ENCODE data around the gene HELZ2. TPM values are rescaled to one million over a fixed set of nuclear protein-coding genes. Genes with fewer than 3 reads are reported as not detected.
"Not testable (repeated sequence)": the region's sequence is repeated elsewhere in the genome, so short reads cannot be mapped to it uniquely, and the experiment has no call there.

The HELZ2 gene
- total and polyA plus RNA-seq, 2 of the 4 experiments (the other 2 are of a cell fraction) = 4.7 to 10.6 TPM

DNA sequence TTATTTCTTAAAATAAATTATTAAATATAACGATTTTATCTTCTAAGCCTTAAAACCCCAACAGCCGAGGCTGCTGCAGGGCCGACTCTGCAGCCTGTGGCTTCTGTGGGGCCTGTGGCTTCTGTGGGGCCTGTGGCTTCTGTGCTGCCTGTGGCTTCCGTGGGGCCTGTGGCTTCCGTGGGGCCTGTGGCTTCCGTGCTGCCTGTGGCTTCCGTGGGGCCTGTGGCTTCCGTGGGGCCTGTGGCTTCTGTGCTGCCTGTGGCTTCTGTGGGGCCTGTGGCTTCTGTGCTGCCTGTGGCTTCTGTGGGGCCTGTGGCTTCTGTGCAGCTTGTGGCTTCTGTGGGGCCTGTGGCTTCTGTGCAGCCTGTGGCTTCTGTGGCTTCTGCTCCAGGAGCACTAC, 27.6 kb upstream of the HELZ2 start:
- H2AFZ ChIP-seq (replicated peaks; ENCODE audit: low read length, poor library complexity); H4K20me1 ChIP-seq (ENCODE audit: insufficient read depth, low read length); H3K4me3 ChIP-seq (ENCODE audit: insufficient read depth, low read depth, low read length); DNase-seq; H4K5ac ChIP-seq (ENCODE audit: low read depth, low read length); H3K27me3 ChIP-seq (ENCODE audit: control insufficient read depth, insufficient read depth, low read length); POLR2A ChIA-PET (ENCODE audit: unreplicated experiment); H3K4ac ChIP-seq (ENCODE audit: low read depth, low read length); H4K91ac ChIP-seq (ENCODE audit: insufficient read depth, low read depth, low read length); BruUV-seq (replicated peaks); H2BK5ac ChIP-seq (ENCODE audit: low read depth, low read length, poor library complexity, severe bottlenecking); in situ Hi-C loops (cut with MboI; ENCODE audit: low sequenced_read_pairs); H2BK15ac ChIP-seq (ENCODE audit: low read depth, low read length); H4K8ac ChIP-seq (ENCODE audit: low read depth in 2 of 2, low read length in 2 of 2); H3K18ac ChIP-seq (ENCODE audit: low read depth, low read length); H2AK9ac ChIP-seq (replicated peaks; ENCODE audit: low read depth, low read length, poor library complexity); H2AK5ac ChIP-seq (ENCODE audit: low read depth, low read length); CTCF ChIA-PET; H3K4me2 ChIP-seq (ENCODE audit: low read depth, low read length); dilution Hi-C loops (cut with HindIII; ENCODE audit: low sequenced_read_pairs, unreplicated experiment); H3K4me1 ChIP-seq (ENCODE audit: control insufficient read depth, insufficient read depth, low read length); H2BK120ac ChIP-seq (ENCODE audit: low read depth, low read length); H3K9me3 ChIP-seq (ENCODE audit: control insufficient read depth, insufficient read depth, low read length); intact Hi-C loops (cut with micrococcal nuclease); H2BK20ac ChIP-seq (ENCODE audit: low read depth, low read length); H3K9me1 ChIP-seq (ENCODE audit: insufficient read depth, low read length); H3K14ac ChIP-seq (replicated peaks; ENCODE audit: low read depth, low read length); H3K23ac ChIP-seq (ENCODE audit: low read depth, low read length); H3K56ac ChIP-seq (ENCODE audit: extremely low read depth, insufficient read depth, low read length); H3K9ac ChIP-seq (ENCODE audit: low read depth, low read length); ATAC-seq (ENCODE audit: low read depth); H3K27ac ChIP-seq (ENCODE audit: insufficient read depth, low read length): not testable (repeated sequence)
- H3K36me3 ChIP-seq (ENCODE audit: control insufficient read depth, insufficient read depth, low read length) = peaks cover 32% of the 10 kb centered on the region
- peaks cover 15 to 27% of the 10 kb centered on the region in 2 experiments for H3K79me1 ChIP-seq (ENCODE audit: low read depth in 1 of 2, low read length in 2 of 2)
- WGBS, 2 experiments (ENCODE audit: extremely low coverage in 2 of 2, insufficient read length in 1 of 2) = 100% methylated on average over 4 of the region's 8 CpGs; no CpG with 5 or more reads in 1 of the 2 experiments
